Kidney capillary endothelial cell (primary cell): Measurements from ENCODE around the gene LARP4.
"Not testable (repeated sequence)": the region's sequence is repeated elsewhere in the genome, so short reads cannot be mapped to it uniquely, and the experiment has no call there.

ENCODE experiments used
- DNase-seq: peaks from one replicate; pipeline ENCODE4 v3.0.0-alpha.2; 2018; ENCODE audit warnings: low spot score

LARP4 gene

GRCh38 chr12:50483488-50483887 lies 82.8 kb downstream of the LARP4 start:
- DNase-seq = no peak

GRCh38 chr12:50488801-50489200 lies 88.1 kb downstream of the LARP4 start:
- DNase-seq = no peak

GRCh38 chr12:50498119-50498518 lies 97.4 kb downstream of the LARP4 start:
- DNase-seq = not testable (repeated sequence)

GRCh38 chr12:50504798-50505674 lies 104.4 kb downstream of the LARP4 start, which contains the start of gene DIP2B:
DIP2B (plus strand) TSS chr12:50504985; CDS start chr12:50505141, 156 bp downstream.
- peak; percentile 79 for DNase-seq

GRCh38 chr12:50505675-50506530 lies 105.2 kb downstream of the LARP4 start:
- DNase-seq = peak; percentile 33

- no peak for DNase-seq
Measured at GRCh38 chr12:50506753-50507473, 106.2 kb downstream of the LARP4 start.

GRCh38 chr12:50507474-50507838 lies 106.8 kb downstream of the LARP4 start:
- no peak for DNase-seq

GRCh38 chr12:50507930-50508329 lies 107.2 kb downstream of the LARP4 start:
- no peak for DNase-seq

- DNase-seq = no peak
Measured at GRCh38 chr12:50508414-50508813, 107.7 kb downstream of the LARP4 start.

- DNase-seq = no peak
Measured at GRCh38 chr12:50508970-50509663, 108.4 kb downstream of the LARP4 start.

- DNase-seq = no peak
Measured at GRCh38 chr12:50514526-50515276, 114.0 kb downstream of the LARP4 start.

- DNase-seq = no peak
Measured at GRCh38 chr12:50515587-50515986, 114.9 kb downstream of the LARP4 start.

GRCh38 chr12:50517421-50518048 lies 116.8 kb downstream of the LARP4 start:
- peak; percentile 59 for DNase-seq

- no peak for DNase-seq
Measured at GRCh38 chr12:50518090-50518489, 117.4 kb downstream of the LARP4 start.

- no peak for DNase-seq
Measured at GRCh38 chr12:50519353-50519752, 118.7 kb downstream of the LARP4 start.

GRCh38 chr12:50520416-50521207 lies 119.9 kb downstream of the LARP4 start:
- DNase-seq = no peak

- not testable (repeated sequence) for DNase-seq
Measured at GRCh38 chr12:50521781-50522180, 121.1 kb downstream of the LARP4 start.

- no peak for DNase-seq
Measured at GRCh38 chr12:50523772-50524171, 123.1 kb downstream of the LARP4 start.

GRCh38 chr12:50524621-50525020 lies 123.9 kb downstream of the LARP4 start:
- DNase-seq = no peak

- no peak for DNase-seq
Measured at GRCh38 chr12:50525422-50525821, 124.7 kb downstream of the LARP4 start.
